PC-9 (cell line): ENCODE results near the gene OSCP1.

Source experiments
- EZH2 ChIP-seq: fragments of 200-600 bp; sonication (generic); IDR thresholded peaks from 2 replicates; pipeline ENCODE4 v1.8.0; 2017; ENCODE audit warnings: antibody characterized with exemption, low read depth
- TF ChIP-seq, protein P1 (sequence below): fragments of 200-600 bp; sonication (generic); conservative IDR thresholded peaks from 2 replicates; pipeline ENCODE4 v1.6.1; 2017; ENCODE audit warnings: mixed run types, antibody characterized with exemption, mild to moderate bottlenecking, moderate library complexity

DNA sequence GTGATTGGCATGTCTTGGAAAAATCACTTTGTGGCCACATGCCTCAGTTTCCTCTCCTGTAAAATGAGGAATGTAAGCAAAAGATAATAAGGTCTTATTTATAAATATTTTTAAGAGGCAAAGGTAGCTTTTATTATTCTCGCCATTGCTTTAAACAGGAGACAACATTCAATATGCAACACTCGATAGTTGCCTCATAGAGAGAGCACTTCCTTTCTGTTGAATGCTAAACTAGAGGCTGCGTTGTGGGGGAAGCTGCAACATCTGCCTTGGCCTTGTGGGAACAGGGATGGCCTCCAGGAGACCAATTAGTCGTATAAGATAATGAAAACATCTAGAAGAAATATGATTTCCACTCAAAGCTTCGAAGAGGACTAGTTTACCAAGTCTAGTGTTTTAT lies 3.5 kb downstream of the OSCP1 start:
- TF ChIP-seq, protein P1, sequence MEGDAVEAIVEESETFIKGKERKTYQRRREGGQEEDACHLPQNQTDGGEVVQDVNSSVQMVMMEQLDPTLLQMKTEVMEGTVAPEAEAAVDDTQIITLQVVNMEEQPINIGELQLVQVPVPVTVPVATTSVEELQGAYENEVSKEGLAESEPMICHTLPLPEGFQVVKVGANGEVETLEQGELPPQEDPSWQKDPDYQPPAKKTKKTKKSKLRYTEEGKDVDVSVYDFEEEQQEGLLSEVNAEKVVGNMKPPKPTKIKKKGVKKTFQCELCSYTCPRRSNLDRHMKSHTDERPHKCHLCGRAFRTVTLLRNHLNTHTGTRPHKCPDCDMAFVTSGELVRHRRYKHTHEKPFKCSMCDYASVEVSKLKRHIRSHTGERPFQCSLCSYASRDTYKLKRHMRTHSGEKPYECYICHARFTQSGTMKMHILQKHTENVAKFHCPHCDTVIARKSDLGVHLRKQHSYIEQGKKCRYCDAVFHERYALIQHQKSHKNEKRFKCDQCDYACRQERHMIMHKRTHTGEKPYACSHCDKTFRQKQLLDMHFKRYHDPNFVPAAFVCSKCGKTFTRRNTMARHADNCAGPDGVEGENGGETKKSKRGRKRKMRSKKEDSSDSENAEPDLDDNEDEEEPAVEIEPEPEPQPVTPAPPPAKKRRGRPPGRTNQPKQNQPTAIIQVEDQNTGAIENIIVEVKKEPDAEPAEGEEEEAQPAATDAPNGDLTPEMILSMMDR, result no peak
- no peak for TF ChIP-seq EZH2
